Measurements from ENCODE around the gene DNAJC16.

DNAJC16 gene

DNA sequence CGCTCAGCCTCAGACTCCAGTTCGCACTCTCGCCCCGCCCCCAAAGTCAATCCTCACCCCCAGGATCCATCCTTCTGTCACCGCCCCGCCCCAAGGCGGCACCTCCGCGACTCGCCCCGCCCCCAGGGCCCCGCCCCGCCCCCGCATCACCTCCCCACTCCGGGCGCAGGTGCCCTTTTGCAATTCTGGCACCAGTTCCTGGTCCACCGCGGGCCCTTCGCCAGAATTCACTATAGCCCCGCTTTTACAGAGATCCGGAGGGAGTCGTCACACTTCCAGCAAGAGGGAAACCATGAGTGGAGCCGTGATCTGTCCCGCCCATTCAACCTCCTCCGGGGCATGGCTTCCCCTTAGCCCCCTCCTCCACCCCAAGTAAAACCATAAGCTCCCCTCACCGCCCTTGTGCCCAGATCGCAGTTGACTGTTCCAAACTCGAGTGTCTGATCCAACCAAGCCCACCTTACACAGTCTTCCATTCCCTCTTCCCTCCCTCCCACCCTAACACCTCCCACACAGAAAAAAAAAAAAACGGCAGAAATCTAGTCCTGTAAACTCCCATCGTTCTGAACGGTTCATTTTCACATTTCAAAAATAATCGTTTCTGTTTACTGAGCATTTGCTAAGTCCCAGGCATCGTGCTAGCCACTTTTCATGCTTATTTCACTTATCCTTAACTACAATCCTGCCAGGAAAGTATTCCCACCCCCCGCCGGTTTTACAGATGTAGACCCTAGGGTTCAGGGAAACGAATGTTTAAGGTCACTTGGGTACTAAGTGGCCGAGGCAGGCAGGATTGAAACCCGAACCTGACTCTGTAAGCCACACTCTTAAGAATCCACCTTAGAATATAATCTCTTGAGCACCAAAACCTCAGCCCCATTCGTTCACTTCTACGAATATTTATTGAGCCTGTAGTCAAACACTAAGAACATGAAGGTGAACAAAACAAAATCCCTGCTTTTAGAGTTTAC lies 1.3 kb upstream of the DNAJC16 start:
- ATAC-seq, result peak; percentile 67
- TF ChIP-seq CSDC2 (CRISPR knock-in tag; IDR thresholded peaks at IDR 0.05) (no peak), ZC3H10 (CRISPR knock-in tag; IDR thresholded peaks at IDR 0.05) (no peak; the same call in 1 of the 2 replicates), ZNF70 (CRISPR knock-in tag; IDR thresholded peaks at IDR 0.05) (no peak), TSHZ2 (CRISPR knock-in tag; IDR thresholded peaks at IDR 0.05) (no peak), ZNF8 (CRISPR knock-in tag; IDR thresholded peaks at IDR 0.05) (no peak), GLIS3 (CRISPR knock-in tag; IDR thresholded peaks at IDR 0.05) (no peak), BACH2 (CRISPR knock-in tag; IDR thresholded peaks at IDR 0.05; ENCODE audit: borderline replicate concordance) (no peak), ZNF565 (CRISPR knock-in tag; conservative IDR thresholded peaks at IDR 0.05; ENCODE audit: low read depth) (no peak), OSR1 (CRISPR knock-in tag; IDR thresholded peaks at IDR 0.05) (no peak), ESRRG (CRISPR knock-in tag; IDR thresholded peaks at IDR 0.05) (no peak), PPARA (CRISPR knock-in tag; IDR thresholded peaks at IDR 0.05; ENCODE audit: borderline replicate concordance) (no peak)
- TF ChIP-seq, protein P1, sequence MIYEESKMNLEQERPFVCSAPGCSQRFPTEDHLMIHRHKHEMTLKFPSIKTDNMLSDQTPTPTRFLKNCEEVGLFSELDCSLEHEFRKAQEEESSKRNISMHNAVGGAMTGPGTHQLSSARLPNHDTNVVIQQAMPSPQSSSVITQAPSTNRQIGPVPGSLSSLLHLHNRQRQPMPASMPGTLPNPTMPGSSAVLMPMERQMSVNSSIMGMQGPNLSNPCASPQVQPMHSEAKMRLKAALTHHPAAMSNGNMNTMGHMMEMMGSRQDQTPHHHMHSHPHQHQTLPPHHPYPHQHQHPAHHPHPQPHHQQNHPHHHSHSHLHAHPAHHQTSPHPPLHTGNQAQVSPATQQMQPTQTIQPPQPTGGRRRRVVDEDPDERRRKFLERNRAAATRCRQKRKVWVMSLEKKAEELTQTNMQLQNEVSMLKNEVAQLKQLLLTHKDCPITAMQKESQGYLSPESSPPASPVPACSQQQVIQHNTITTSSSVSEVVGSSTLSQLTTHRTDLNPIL (CRISPR knock-in tag; IDR thresholded peaks at IDR 0.05; ENCODE audit: low read depth), result no peak

GRCh38 chr1:15526021-15526489 lies 593 bp upstream of the DNAJC16 start:
- no peak for ATAC-seq
- no peak for TF ChIP-seq ESRRG (CRISPR knock-in tag; IDR thresholded peaks at IDR 0.05)
- no peak for TF ChIP-seq SNAI2 (CRISPR knock-in tag; IDR thresholded peaks at IDR 0.05)
- TF ChIP-seq ARNTL (CRISPR knock-in tag; IDR thresholded peaks at IDR 0.05; ENCODE audit: borderline replicate concordance, low read depth), result no peak
- TF ChIP-seq ZFP3 (CRISPR knock-in tag; IDR thresholded peaks at IDR 0.05), result no peak
- no peak for TF ChIP-seq ZNF565 (CRISPR knock-in tag; conservative IDR thresholded peaks at IDR 0.05; ENCODE audit: low read depth)
- TF ChIP-seq, protein P2, sequence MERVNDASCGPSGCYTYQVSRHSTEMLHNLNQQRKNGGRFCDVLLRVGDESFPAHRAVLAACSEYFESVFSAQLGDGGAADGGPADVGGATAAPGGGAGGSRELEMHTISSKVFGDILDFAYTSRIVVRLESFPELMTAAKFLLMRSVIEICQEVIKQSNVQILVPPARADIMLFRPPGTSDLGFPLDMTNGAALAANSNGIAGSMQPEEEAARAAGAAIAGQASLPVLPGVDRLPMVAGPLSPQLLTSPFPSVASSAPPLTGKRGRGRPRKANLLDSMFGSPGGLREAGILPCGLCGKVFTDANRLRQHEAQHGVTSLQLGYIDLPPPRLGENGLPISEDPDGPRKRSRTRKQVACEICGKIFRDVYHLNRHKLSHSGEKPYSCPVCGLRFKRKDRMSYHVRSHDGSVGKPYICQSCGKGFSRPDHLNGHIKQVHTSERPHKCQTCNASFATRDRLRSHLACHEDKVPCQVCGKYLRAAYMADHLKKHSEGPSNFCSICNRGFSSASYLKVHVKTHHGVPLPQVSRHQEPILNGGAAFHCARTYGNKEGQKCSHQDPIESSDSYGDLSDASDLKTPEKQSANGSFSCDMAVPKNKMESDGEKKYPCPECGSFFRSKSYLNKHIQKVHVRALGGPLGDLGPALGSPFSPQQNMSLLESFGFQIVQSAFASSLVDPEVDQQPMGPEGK (CRISPR knock-in tag; IDR thresholded peaks at IDR 0.05; ENCODE audit: borderline replicate concordance), result no peak
- no peak for TF ChIP-seq ZNF8 (CRISPR knock-in tag; IDR thresholded peaks at IDR 0.05)
- no peak for TF ChIP-seq ZC3H10 (CRISPR knock-in tag; IDR thresholded peaks at IDR 0.05)
- TF ChIP-seq ISL1 (CRISPR knock-in tag; IDR thresholded peaks at IDR 0.05), result no peak
- TF ChIP-seq TCF4 (CRISPR knock-in tag; IDR thresholded peaks at IDR 0.05; ENCODE audit: borderline replicate concordance), result no peak
- no peak for TF ChIP-seq ZFP30 (CRISPR knock-in tag; IDR thresholded peaks at IDR 0.05)
- no peak for TF ChIP-seq RARB (CRISPR knock-in tag; IDR thresholded peaks at IDR 0.05)
- no peak for TF ChIP-seq CSRNP3 (CRISPR knock-in tag; IDR thresholded peaks at IDR 0.05)
- TF ChIP-seq, protein P1 (CRISPR knock-in tag; IDR thresholded peaks at IDR 0.05; ENCODE audit: low read depth), result no peak
- TF ChIP-seq TSHZ2 (CRISPR knock-in tag; IDR thresholded peaks at IDR 0.05), result no peak

All from SK-N-SH treated with all-trans-retinoic acid at 6 μM for 48 hours (cell line).